HCT116 (cell line): Measurements from ENCODE around the gene CNTD1. TPM values are rescaled to one million over a fixed set of nuclear protein-coding genes. Genes with fewer than 3 reads are reported as not detected.

ENCODE experiments used
- ATAC-seq: fragments of 200-7000 bp; cut with Tn5 transposase; 2 replicates; pipeline ENCODE4 v1.9.1; 2020; ENCODE audit warnings: mild to moderate bottlenecking, moderate library complexity
- BruUV-seq: library from RNA; stranded (reverse); fragments of 400-500 nt; replicated peaks from 2 replicates; lab custom pipeline; 2021; lab: Mats Ljungman, UMichigan
- CTCF ChIA-PET: fragments of 300-600 bp; sonication (Branson Sonifier 250); formaldehyde crosslinking; loops from one replicate; lab custom pipeline; 2021; ENCODE audit warnings: antibody characterized with exemption; lab: Charles Lee
- POLR2A ChIA-PET: fragments of 300-600, 350-600 bp; sonication (Branson Sonifier 250); formaldehyde crosslinking; loops from one replicate; lab custom pipeline; 2021; ENCODE audit warnings: antibody characterized with exemption; lab: Charles Lee
- RAD21 ChIA-PET, 2 experiments: fragments of 300-600 bp; sonication (Branson Sonifier 250); formaldehyde crosslinking; loops; one replicate each; lab custom pipeline; 2023; ENCODE audit warnings: low total read pairs in 2 of 2; ENCODE audit not compliant: uncharacterized antibody in 2 of 2, unreplicated experiment in 2 of 2, low non-redundant PET in 1 of 2; lab: Charles Lee
- DNase-seq: peaks from one replicate; pipeline ENCODE4 v3.0.0-alpha.2; 2010; ENCODE audit warnings: low read depth, low spot score
- H2AFZ ChIP-seq: fragments of 200-600 bp; shearing (Covaris generic), sonication (generic); 2 replicates; pipeline ENCODE4 v1.6.1; 2017; ENCODE audit warnings: low read depth, mixed run types, mixed read lengths, antibody characterized with exemption, low read length; ENCODE audit not compliant: poor library complexity, severe bottlenecking
- H3K27ac ChIP-seq: 2 replicates; pipeline ENCODE4 v1.5.1; 2012; ENCODE audit warnings: low read depth, low read length
- H3K27me3 ChIP-seq: fragments of 200-600 bp; sonication (generic); 2 replicates; pipeline ENCODE4 v1.6.1; 2016; ENCODE audit warnings: mixed run types, low read length, mixed read lengths; ENCODE audit not compliant: insufficient read depth
- H3K36me3 ChIP-seq, 2 experiments: fragments of 200-500 bp in 1 of 2; fragments of 200-600 bp in 1 of 2; sonication (Bioruptor generic) in 1 of 2; sonication (generic) in 1 of 2; 2 replicates each; pipeline versions ENCODE4 v1.5.1 to v1.6.1; 2014 to 2016; ENCODE audit warnings: low read length in 2 of 2, inconsistent platforms in 1 of 2, mixed read lengths in 1 of 2, mixed run types in 1 of 2; ENCODE audit not compliant: insufficient read depth in 2 of 2, control insufficient read depth in 1 of 2
- H3K4me1 ChIP-seq, 2 experiments: fragments of 200-600 bp in 1 of 2; sonication (generic) in 1 of 2; 2 replicates each; pipeline versions ENCODE4 v1.5.1 to v1.6.1; 2012 to 2017; ENCODE audit warnings: low read length in 2 of 2, inconsistent platforms in 1 of 2, mild to moderate bottlenecking in 1 of 2, mixed read lengths in 1 of 2, mixed run types in 1 of 2, moderate library complexity in 1 of 2; ENCODE audit not compliant: insufficient read depth in 2 of 2, control insufficient read depth in 1 of 2
- H3K4me2 ChIP-seq: fragments of 200-600 bp; sonication (generic); 2 replicates; pipeline ENCODE4 v1.6.1; 2017; ENCODE audit warnings: mixed run types, low read length, mixed read lengths
- H3K4me3 ChIP-seq, 2 experiments: fragments of 200-600 bp in 1 of 2; sonication (generic) in 1 of 2; replicated peaks in 1 of 2; 2 replicates each; pipeline ENCODE4 v1.5.1; 2011 to 2016; ENCODE audit warnings: low read length in 2 of 2, control low read depth in 1 of 2, low read depth in 1 of 2, mild to moderate bottlenecking in 1 of 2, mixed read lengths in 1 of 2, mixed run types in 1 of 2
- H3K79me2 ChIP-seq: fragments of 200-600 bp; sonication (generic); 2 replicates; pipeline ENCODE4 v1.6.1; 2017; ENCODE audit warnings: mild to moderate bottlenecking, mixed run types, low read length, moderate library complexity, mixed read lengths; ENCODE audit not compliant: insufficient read depth
- H3K9ac ChIP-seq: fragments of 200-600 bp; sonication (generic); 2 replicates; pipeline ENCODE4 v1.6.1; 2016; ENCODE audit warnings: low read length, mixed read lengths
- H3K9me2 ChIP-seq: fragments of 200-600 bp; sonication (generic), shearing (Covaris generic); 2 replicates; pipeline ENCODE4 v1.6.1; 2017; ENCODE audit warnings: mixed run types, mild to moderate bottlenecking, moderate library complexity; ENCODE audit not compliant: insufficient read depth
- H3K9me3 ChIP-seq, 2 experiments: fragments of 200-500 bp in 1 of 2; fragments of 200-600 bp in 1 of 2; sonication (Bioruptor generic) in 1 of 2; sonication (generic) in 1 of 2; 2 replicates each; pipeline ENCODE4 v1.6.1; 2014 to 2017; ENCODE audit warnings: low read length in 2 of 2, mixed read lengths in 2 of 2, inconsistent platforms in 1 of 2, low read depth in 1 of 2, mild to moderate bottlenecking in 1 of 2, mixed run types in 1 of 2, moderate library complexity in 1 of 2; ENCODE audit not compliant: control insufficient read depth in 1 of 2, insufficient read depth in 1 of 2
- H4K20me1 ChIP-seq: fragments of 200-600 bp; sonication (generic), shearing (Covaris generic); 2 replicates; pipeline ENCODE4 v1.6.1; 2017; ENCODE audit warnings: mixed run types, mild to moderate bottlenecking, moderate library complexity; ENCODE audit not compliant: insufficient read depth
- CBX3 ChIP-seq: IDR thresholded peaks from 2 replicates; pipeline ENCODE4 v1.6.1; 2012; ENCODE audit warnings: low read depth
- CEBPB ChIP-seq: IDR thresholded peaks from 2 replicates; pipeline ENCODE4 v1.6.1; 2012; ENCODE audit warnings: low read depth
- CTCF ChIP-seq, 3 experiments: fragments of 200-600 bp in 1 of 3; sonication (generic) in 1 of 3; IDR thresholded peaks in 2 of 3; conservative IDR thresholded peaks in 1 of 3; 2 replicates each; pipeline ENCODE4 v1.5.1; 2012 to 2017; ENCODE audit warnings: low read depth in 2 of 3, low read length in 2 of 3, antibody characterized with exemption in 1 of 3, borderline replicate concordance in 1 of 3, control low read depth in 1 of 3, mild to moderate bottlenecking in 1 of 3, mixed read lengths in 1 of 3, mixed run types in 1 of 3, moderate library complexity in 1 of 3; ENCODE audit not compliant: insufficient read depth in 1 of 3
- EGR1 ChIP-seq: IDR thresholded peaks from 2 replicates; pipeline ENCODE4 v1.6.1; 2012; ENCODE audit warnings: low read depth
- ELF1 ChIP-seq: IDR thresholded peaks from 2 replicates; pipeline ENCODE4 v1.6.1; 2012; ENCODE audit warnings: low read depth, borderline replicate concordance
- EZH2 ChIP-seq: fragments of 200-600 bp; sonication (generic); IDR thresholded peaks from 2 replicates; pipeline ENCODE4 v1.6.1; 2017; ENCODE audit warnings: antibody characterized with exemption, mixed run types
- EZH2phosphoT487 ChIP-seq: fragments of 200-600 bp; IDR thresholded peaks from 2 replicates; pipeline ENCODE4 v1.6.1; 2018; ENCODE audit warnings: antibody characterized with exemption, borderline replicate concordance
- JUND ChIP-seq: IDR thresholded peaks from 2 replicates; pipeline ENCODE4 v1.6.1; 2012
- MAX ChIP-seq: IDR thresholded peaks from 2 replicates; pipeline ENCODE4 v1.6.1; 2012
- POLR2AphosphoS5 ChIP-seq: IDR thresholded peaks from 2 replicates; pipeline ENCODE4 v1.6.1; 2011; ENCODE audit warnings: mild to moderate bottlenecking, low read depth, low read length, moderate library complexity
- REST ChIP-seq: IDR thresholded peaks from 2 replicates; pipeline ENCODE4 v1.6.1; 2012; ENCODE audit warnings: low read depth
- SIN3A ChIP-seq: IDR thresholded peaks from 2 replicates; pipeline ENCODE4 v1.6.1; 2012; ENCODE audit warnings: low read depth
- TCF7L2 ChIP-seq: IDR thresholded peaks from 2 replicates; pipeline ENCODE4 v1.7.0; 2011; ENCODE audit warnings: borderline replicate concordance, inconsistent platforms; ENCODE audit not compliant: insufficient read depth, insufficient read length; ENCODE audit errors: extremely low read depth
- ZBTB33 ChIP-seq: IDR thresholded peaks from 2 replicates; pipeline ENCODE4 v1.6.1; 2011; ENCODE audit warnings: mild to moderate bottlenecking, low read length, moderate library complexity; ENCODE audit not compliant: insufficient replicate concordance; ENCODE audit errors: extremely low read depth
- ZFX ChIP-seq: fragments of 450-650 bp; IDR thresholded peaks from 2 replicates; pipeline ENCODE4 v1.6.1; 2017
- ZNF274 ChIP-seq: fragments of 200-500 bp; sonication (Bioruptor generic); IDR thresholded peaks from 2 replicates; pipeline ENCODE4 v1.6.1; 2014; ENCODE audit warnings: mild to moderate bottlenecking, low read depth, low read length, inconsistent platforms
- intact Hi-C: fragments of 100-400 bp; cut with micrococcal nuclease; formaldehyde crosslinking; loops from 2 replicates; pipeline ENCODE4 v1.10.0; 2022
- total RNA-seq: library from RNA; stranded (reverse); gene quantifications from one replicate; pipeline ENCODE4 v1.2.1, GENCODE V29; 2021; ENCODE audit not compliant: unreplicated experiment

The CNTD1 gene
- total RNA-seq, 1 experiment from 2014 or later, result not detected

- POLR2A ChIA-PET, result no interaction called here
- no peaks in the 10 kb centered on the region for H3K4me1 ChIP-seq
- no peak overlapping the region for H2AFZ ChIP-seq
- H3K9me2 ChIP-seq, result no peaks in the 10 kb centered on the region
- RAD21 ChIA-PET, result no interaction called here
- no peaks in the 10 kb centered on the region for H4K20me1 ChIP-seq
- DNase-seq (no peak), ATAC-seq (no peak)
- H3K4me3 ChIP-seq, result no peak overlapping the region
- CTCF ChIA-PET, result interaction anchor here (0.8 to 2.3 kb wide), 3 partner anchors 21 to 225 kb away, joined by 3 to 11 read pairs (median 5); partner anchors contain the start of gene BECN1
- TF ChIP-seq TCF7L2 (no peak), ZFX (no peak), ELF1 (no peak), EZH2phosphoT487 (no peak), EGR1 (no peak), ZBTB33 (no peak), MAX (no peak), POLR2AphosphoS5 (no peak), SIN3A (no peak), CTCF (IDR thresholded peaks at IDR 0.05 in 2 of 3, conservative IDR thresholded peaks at IDR 0.05 in 1 of 3; ENCODE audit: borderline replicate concordance in 1 of 3, insufficient read depth in 1 of 3, low read depth in 2 of 3, low read length in 2 of 3) (no peak), EZH2 (no peak), REST (no peak), ZNF274 (no peak), JUND (no peak), CEBPB (no peak), CBX3 (no peak)
- intact Hi-C loops, result no loop called here
- H3K4me2 ChIP-seq, result no peak overlapping the region
- H3K36me3 ChIP-seq, result no peaks in the 10 kb centered on the region
- no peak overlapping the region for H3K9ac ChIP-seq
- no peaks in the 10 kb centered on the region for H3K9me3 ChIP-seq
- no peaks in the 10 kb centered on the region for H3K27me3 ChIP-seq
- no peaks in the 10 kb centered on the region for H3K79me2 ChIP-seq
- BruUV-seq, result no TSS peak
- no peak overlapping the region for H3K27ac ChIP-seq
Measured at GRCh38 chr17:42803074-42803883, 4.6 kb downstream of the CNTD1 start.
